SK-N-SH (cell line): Measurements from ENCODE around the gene RPH3AL.
"Not testable (repeated sequence)": the region's sequence is repeated elsewhere in the genome, so short reads cannot be mapped to it uniquely, and the experiment has no call there.

ENCODE experiments used
- CHD2 ChIP-seq: fragments of 150-350 bp; IDR thresholded peaks from 2 replicates; pipeline ENCODE4 v1.6.1; 2018; ENCODE audit warnings: low read length; ENCODE audit not compliant: partially characterized antibody
- EP300 ChIP-seq, 2 experiments: IDR thresholded peaks; 2 replicates each; pipeline versions ENCODE4 v1.4.0 to v1.6.1; 2012; ENCODE audit warnings: borderline replicate concordance in 1 of 2, low read depth in 1 of 2, low read length in 1 of 2
- MEF2A ChIP-seq: IDR thresholded peaks from 2 replicates; pipeline ENCODE4 v1.4.0; 2012; ENCODE audit warnings: low read depth, borderline replicate concordance
- POLR2AphosphoS5 ChIP-seq: IDR thresholded peaks from 2 replicates; pipeline ENCODE4 v1.6.1; 2012; ENCODE audit warnings: low read depth, low read length
- TAF1 ChIP-seq: IDR thresholded peaks from 2 replicates; pipeline ENCODE4 v1.6.1; 2012; ENCODE audit warnings: low read depth, mild to moderate bottlenecking, low read length, moderate library complexity, borderline replicate concordance
- YY1 ChIP-seq: IDR thresholded peaks from 2 replicates; pipeline ENCODE4 v1.4.0; 2012; ENCODE audit warnings: low read depth, mild to moderate bottlenecking
- TF ChIP-seq, protein P1 (sequence below): fragments of 200-600 bp; sonication (generic); IDR thresholded peaks from 2 replicates; pipeline ENCODE4 v1.6.1; 2017; ENCODE audit warnings: antibody characterized with exemption, mild to moderate bottlenecking, moderate library complexity
- TF ChIP-seq, protein P2 (sequence below): IDR thresholded peaks from 2 replicates; pipeline ENCODE4 v1.4.0; 2012; ENCODE audit warnings: low read depth
- TF ChIP-seq, protein P3 (sequence below): IDR thresholded peaks from 2 replicates; pipeline ENCODE4 v1.6.1; 2012; ENCODE audit warnings: mild to moderate bottlenecking, low read depth, low read length, moderate library complexity
- TF ChIP-seq, protein P4 (sequence below): IDR thresholded peaks from 2 replicates; pipeline ENCODE4; 2012

DNA sequence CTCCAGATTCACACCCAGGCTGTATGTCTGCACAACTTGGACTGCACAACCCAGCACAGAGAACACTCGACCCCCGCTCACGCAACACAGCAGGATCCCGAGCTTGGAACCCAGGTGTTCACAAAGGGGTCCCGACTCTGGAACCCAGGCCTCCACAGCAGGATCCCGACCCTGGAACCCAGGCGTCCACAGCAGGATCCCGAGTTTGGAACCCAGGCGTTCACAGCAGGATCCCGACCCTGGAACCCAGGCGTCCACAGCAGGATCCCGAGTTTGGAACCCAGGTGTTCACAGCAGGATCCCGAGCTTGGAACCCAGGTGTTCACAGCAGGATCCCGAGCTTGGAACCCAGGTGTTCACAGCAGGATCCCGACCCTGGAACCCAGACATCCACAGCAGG is 154.4 kb downstream of the RPH3AL start:
- not testable (repeated sequence) for TF ChIP-seq CHD2; TAF1; EP300 (IDR thresholded peaks at IDR 0.05; ENCODE audit: borderline replicate concordance in 1 of 2, low read depth in 1 of 2, low read length in 1 of 2); POLR2AphosphoS5; YY1; MEF2A
- TF ChIP-seq, protein P1, sequence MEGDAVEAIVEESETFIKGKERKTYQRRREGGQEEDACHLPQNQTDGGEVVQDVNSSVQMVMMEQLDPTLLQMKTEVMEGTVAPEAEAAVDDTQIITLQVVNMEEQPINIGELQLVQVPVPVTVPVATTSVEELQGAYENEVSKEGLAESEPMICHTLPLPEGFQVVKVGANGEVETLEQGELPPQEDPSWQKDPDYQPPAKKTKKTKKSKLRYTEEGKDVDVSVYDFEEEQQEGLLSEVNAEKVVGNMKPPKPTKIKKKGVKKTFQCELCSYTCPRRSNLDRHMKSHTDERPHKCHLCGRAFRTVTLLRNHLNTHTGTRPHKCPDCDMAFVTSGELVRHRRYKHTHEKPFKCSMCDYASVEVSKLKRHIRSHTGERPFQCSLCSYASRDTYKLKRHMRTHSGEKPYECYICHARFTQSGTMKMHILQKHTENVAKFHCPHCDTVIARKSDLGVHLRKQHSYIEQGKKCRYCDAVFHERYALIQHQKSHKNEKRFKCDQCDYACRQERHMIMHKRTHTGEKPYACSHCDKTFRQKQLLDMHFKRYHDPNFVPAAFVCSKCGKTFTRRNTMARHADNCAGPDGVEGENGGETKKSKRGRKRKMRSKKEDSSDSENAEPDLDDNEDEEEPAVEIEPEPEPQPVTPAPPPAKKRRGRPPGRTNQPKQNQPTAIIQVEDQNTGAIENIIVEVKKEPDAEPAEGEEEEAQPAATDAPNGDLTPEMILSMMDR: not testable (repeated sequence)
- TF ChIP-seq, protein P2, sequence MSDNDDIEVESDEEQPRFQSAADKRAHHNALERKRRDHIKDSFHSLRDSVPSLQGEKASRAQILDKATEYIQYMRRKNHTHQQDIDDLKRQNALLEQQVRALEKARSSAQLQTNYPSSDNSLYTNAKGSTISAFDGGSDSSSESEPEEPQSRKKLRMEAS: not testable (repeated sequence)
- TF ChIP-seq, protein P3, sequence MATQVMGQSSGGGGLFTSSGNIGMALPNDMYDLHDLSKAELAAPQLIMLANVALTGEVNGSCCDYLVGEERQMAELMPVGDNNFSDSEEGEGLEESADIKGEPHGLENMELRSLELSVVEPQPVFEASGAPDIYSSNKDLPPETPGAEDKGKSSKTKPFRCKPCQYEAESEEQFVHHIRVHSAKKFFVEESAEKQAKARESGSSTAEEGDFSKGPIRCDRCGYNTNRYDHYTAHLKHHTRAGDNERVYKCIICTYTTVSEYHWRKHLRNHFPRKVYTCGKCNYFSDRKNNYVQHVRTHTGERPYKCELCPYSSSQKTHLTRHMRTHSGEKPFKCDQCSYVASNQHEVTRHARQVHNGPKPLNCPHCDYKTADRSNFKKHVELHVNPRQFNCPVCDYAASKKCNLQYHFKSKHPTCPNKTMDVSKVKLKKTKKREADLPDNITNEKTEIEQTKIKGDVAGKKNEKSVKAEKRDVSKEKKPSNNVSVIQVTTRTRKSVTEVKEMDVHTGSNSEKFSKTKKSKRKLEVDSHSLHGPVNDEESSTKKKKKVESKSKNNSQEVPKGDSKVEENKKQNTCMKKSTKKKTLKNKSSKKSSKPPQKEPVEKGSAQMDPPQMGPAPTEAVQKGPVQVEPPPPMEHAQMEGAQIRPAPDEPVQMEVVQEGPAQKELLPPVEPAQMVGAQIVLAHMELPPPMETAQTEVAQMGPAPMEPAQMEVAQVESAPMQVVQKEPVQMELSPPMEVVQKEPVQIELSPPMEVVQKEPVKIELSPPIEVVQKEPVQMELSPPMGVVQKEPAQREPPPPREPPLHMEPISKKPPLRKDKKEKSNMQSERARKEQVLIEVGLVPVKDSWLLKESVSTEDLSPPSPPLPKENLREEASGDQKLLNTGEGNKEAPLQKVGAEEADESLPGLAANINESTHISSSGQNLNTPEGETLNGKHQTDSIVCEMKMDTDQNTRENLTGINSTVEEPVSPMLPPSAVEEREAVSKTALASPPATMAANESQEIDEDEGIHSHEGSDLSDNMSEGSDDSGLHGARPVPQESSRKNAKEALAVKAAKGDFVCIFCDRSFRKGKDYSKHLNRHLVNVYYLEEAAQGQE: not testable (repeated sequence)
- TF ChIP-seq, protein P4, sequence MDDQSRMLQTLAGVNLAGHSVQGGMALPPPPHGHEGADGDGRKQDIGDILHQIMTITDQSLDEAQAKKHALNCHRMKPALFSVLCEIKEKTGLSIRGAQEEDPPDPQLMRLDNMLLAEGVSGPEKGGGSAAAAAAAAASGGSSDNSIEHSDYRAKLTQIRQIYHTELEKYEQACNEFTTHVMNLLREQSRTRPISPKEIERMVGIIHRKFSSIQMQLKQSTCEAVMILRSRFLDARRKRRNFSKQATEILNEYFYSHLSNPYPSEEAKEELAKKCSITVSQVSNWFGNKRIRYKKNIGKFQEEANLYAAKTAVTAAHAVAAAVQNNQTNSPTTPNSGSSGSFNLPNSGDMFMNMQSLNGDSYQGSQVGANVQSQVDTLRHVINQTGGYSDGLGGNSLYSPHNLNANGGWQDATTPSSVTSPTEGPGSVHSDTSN: not testable (repeated sequence)
